ENCODE measurements around the gene TGFBR2. TPM values are rescaled to one million over a fixed set of nuclear protein-coding genes. Genes with fewer than 3 reads are reported as not detected.

Gene TGFBR2
- total RNA-seq, 1 experiment from 2014 or later: 48.2 TPM

DNA sequence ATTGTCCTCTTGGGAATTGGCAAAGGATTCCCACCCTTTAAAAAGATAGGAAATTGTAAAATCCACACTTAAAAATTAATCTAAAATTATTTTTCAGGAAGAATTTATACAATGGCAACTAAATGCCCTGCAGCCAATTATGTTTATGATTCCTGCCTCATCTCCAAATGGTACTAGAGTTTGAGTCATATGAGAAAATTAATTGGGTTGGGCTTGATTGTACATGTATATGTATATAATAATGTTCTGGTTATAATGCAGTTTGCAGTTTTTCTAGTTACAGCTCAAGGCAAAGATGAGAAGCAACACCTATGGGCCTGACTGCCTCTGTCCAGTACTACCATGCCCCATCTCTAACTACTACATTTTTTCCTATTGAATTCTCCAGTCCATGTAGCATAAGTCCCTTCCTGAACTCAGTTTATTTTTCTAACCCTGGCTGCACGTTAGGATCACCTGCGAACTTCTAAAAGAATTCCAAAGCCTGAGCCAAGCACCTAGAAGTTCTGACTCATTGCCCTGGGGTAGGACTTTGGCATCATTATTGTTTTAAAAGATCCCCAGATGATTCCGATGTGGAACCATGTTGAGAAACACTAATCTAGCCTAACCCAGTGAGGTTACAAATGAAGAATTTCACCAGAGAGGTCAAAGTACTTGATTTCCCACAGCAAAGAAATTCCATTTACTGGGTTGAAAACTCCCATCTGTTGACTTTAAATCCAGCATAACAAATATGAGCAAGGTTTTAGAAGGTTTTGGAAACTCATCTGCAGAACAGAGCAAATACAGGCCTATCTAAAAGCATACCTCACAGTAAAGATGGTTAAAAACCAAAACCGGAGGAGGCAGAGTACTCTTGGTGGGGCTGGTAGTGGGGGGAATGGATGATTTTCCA lies 19.4 kb downstream of the TGFBR2 start:
- ChIA-PET CTCF (no interaction called here), POLR2A (ENCODE audit: unreplicated experiment) (no interaction called here)
- H2AFZ ChIP-seq (ENCODE audit: low read length): no peak overlapping the region
- no peaks in the 10 kb centered on the region for H3K9me3 ChIP-seq (ENCODE audit: low read length)
- peak overlapping the region; percentile 21; the same call in 1 of the 2 replicates for H3K9ac ChIP-seq (ENCODE audit: low read length)
- no peaks in the 10 kb centered on the region for H3K27me3 ChIP-seq (ENCODE audit: low read length)
- peaks cover 96% of the 10 kb centered on the region for H3K79me2 ChIP-seq (ENCODE audit: low read length)
- intact Hi-C loops (cut with micrococcal nuclease): no loop called here
- no peaks in the 10 kb centered on the region for H3K9me2 ChIP-seq (replicated peaks; ENCODE audit: low read length)
- TF ChIP-seq EZH2phosphoT487 (IDR thresholded peaks at IDR 0.05; ENCODE audit: borderline replicate concordance, low read length) (no peak), EZH2 (IDR thresholded peaks at IDR 0.05; ENCODE audit: low read length, unreplicated experiment) (no peak)
- TF ChIP-seq, protein P1, sequence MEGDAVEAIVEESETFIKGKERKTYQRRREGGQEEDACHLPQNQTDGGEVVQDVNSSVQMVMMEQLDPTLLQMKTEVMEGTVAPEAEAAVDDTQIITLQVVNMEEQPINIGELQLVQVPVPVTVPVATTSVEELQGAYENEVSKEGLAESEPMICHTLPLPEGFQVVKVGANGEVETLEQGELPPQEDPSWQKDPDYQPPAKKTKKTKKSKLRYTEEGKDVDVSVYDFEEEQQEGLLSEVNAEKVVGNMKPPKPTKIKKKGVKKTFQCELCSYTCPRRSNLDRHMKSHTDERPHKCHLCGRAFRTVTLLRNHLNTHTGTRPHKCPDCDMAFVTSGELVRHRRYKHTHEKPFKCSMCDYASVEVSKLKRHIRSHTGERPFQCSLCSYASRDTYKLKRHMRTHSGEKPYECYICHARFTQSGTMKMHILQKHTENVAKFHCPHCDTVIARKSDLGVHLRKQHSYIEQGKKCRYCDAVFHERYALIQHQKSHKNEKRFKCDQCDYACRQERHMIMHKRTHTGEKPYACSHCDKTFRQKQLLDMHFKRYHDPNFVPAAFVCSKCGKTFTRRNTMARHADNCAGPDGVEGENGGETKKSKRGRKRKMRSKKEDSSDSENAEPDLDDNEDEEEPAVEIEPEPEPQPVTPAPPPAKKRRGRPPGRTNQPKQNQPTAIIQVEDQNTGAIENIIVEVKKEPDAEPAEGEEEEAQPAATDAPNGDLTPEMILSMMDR (conservative IDR thresholded peaks at IDR 0.05; ENCODE audit: low read depth, low read length): no peak
- ATAC-seq (peak; percentile 64), DNase-seq (peak; percentile 93)
- H4K20me1 ChIP-seq (ENCODE audit: low read length): peaks cover 2% of the 10 kb centered on the region; the same call in 1 of the 2 replicates
- no TSS peak for BruUV-seq (replicated peaks)
- H3K4me3 ChIP-seq (ENCODE audit: low read length): no peak overlapping the region
- H3F3A ChIP-seq (ENCODE audit: low read length, unreplicated experiment): no peaks in the 10 kb centered on the region
- peak overlapping the region; percentile 19 for H3K4me2 ChIP-seq (ENCODE audit: low read length)
- H3K27ac ChIP-seq (ENCODE audit: low read length): peak overlapping the region; percentile 83
- H3K4me1 ChIP-seq (ENCODE audit: insufficient read depth, low read length): peaks cover 34% of the 10 kb centered on the region
- peaks cover 54% of the 10 kb centered on the region for H3K36me3 ChIP-seq (ENCODE audit: low read depth, low read length)

DNA sequence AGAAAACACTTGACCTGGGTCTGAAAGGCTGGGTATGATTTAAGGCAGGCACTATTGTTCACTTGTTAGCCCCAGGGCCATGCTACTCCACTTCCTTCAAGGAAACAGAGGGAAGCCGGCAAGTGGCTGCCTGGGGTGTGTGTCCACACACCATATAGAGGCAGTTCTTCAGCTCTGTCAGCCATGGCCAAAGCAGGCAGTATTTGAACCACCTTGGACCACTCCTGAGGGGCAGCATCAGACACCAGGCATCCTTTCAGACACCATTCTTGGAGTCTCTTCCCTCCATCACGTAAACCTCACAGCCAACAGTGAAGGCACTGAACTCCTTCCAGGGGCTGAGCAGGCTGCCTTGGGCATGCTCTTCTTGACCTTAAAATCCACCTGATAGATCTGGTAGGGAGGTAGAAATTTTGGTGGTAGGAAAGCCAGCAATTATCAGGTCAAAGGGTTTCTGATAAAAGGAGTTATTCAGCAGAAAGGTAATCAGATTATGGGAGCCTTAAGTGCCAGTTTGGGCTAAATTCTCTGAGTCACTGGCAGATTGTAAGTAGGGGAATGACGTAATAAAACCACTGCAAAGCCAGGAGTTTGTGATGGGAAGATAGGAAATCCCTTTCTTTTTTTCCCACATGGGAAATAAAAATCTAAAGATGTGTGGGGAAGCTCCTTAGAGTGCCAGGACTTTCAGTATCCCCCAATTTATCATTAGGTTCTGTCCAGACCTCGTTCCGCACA lies 20.2 kb downstream of the TGFBR2 start:
- H3F3A ChIP-seq (ENCODE audit: low read length, unreplicated experiment): no peaks in the 10 kb centered on the region
- no peaks in the 10 kb centered on the region for H3K9me3 ChIP-seq (ENCODE audit: low read length)
- no peaks in the 10 kb centered on the region for H3K27me3 ChIP-seq (ENCODE audit: low read length)
- intact Hi-C loops (cut with micrococcal nuclease): no loop called here
- H3K9me2 ChIP-seq (replicated peaks; ENCODE audit: low read length): no peaks in the 10 kb centered on the region
- no peak for TF ChIP-seq EZH2phosphoT487 (IDR thresholded peaks at IDR 0.05; ENCODE audit: borderline replicate concordance, low read length)
- no peak for TF ChIP-seq EZH2 (IDR thresholded peaks at IDR 0.05; ENCODE audit: low read length, unreplicated experiment)
- TF ChIP-seq, protein P1 (conservative IDR thresholded peaks at IDR 0.05; ENCODE audit: low read depth, low read length): no peak
- no TSS peak for BruUV-seq (replicated peaks)
- H4K20me1 ChIP-seq (ENCODE audit: low read length): no peaks in the 10 kb centered on the region
- ATAC-seq (no peak), DNase-seq (peak; percentile 53)
- H3K27ac ChIP-seq (ENCODE audit: low read length): peak overlapping the region; percentile 83
- CTCF ChIA-PET: no interaction called here
- peak overlapping the region; percentile 21; the same call in 1 of the 2 replicates for H3K9ac ChIP-seq (ENCODE audit: low read length)
- H3K79me2 ChIP-seq (ENCODE audit: low read length): peaks cover 95% of the 10 kb centered on the region
- POLR2A ChIA-PET (ENCODE audit: unreplicated experiment): no interaction called here
- peaks cover 52% of the 10 kb centered on the region for H3K36me3 ChIP-seq (ENCODE audit: low read depth, low read length)
- H3K4me1 ChIP-seq (ENCODE audit: insufficient read depth, low read length): peaks cover 42% of the 10 kb centered on the region
- H2AFZ ChIP-seq (ENCODE audit: low read length): no peak overlapping the region
- no peak overlapping the region for H3K4me3 ChIP-seq (ENCODE audit: low read length)
- H3K4me2 ChIP-seq (ENCODE audit: low read length): peak overlapping the region; percentile 19

Data from PC-3 (cell line).